HG02763 (cell line): ENCODE results near the gene ASIC2.

Experiments used
- ATAC-seq: cut with Tn5 transposase; IDR thresholded peaks from one replicate; pipeline ENCODE4 v1.9.1; 2021; ENCODE audit warnings: mild to moderate bottlenecking, moderate library complexity; ENCODE audit not compliant: unreplicated experiment

Gene ASIC2

DNA sequence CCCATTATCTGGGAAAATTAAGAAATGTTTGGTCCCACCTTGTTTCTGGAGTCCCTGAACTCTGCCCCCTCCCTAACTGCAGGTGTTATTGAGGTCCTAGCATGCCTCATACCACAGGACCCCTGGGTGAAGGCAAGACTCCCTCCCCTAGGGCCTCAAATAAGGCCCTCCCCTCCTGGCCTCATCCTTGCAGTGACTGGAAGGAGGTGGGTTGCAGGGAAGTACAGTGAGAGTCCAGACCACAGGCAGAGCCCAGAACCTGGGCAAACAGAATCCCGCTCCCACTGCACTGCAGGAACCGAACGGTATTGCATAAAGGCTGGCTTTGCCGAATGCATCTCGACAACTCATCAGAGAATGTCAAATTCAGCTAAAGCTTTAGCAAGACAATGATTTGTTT lies 126.6 kb downstream of the ASIC2 start:
- ATAC-seq: no peak

- ATAC-seq: no peak
Observed at GRCh38 chr17:33164169-33164881, 128.8 kb downstream of the ASIC2 start.

- ATAC-seq: no peak
Observed at GRCh38 chr17:33163533-33164168, 129.4 kb downstream of the ASIC2 start.

GRCh38 chr17:33154869-33155455 lies 138.1 kb downstream of the ASIC2 start:
- no peak for ATAC-seq

DNA sequence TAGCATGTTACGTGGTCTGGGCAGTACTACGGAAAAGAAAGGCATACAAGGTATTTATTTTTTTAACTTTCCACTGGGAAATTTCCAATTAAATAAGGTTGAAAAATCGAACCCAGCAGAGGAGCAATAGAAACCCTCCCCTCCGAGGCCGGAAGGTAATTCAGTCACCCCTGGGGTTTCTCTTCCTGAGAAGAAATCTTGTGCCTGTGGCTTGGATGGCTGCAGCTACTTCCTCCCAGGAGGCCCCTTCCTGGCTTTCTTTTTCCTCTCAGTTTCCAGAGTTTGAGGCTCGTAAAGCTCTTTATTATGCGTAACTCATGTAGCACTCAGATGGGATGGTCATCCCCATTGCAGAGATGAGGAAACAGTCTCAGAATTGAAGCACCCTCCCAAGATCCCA lies 140.3 kb downstream of the ASIC2 start:
- ATAC-seq: no peak

GRCh38 chr17:33151565-33151964 lies 141.5 kb downstream of the ASIC2 start:
- no peak for ATAC-seq

DNA sequence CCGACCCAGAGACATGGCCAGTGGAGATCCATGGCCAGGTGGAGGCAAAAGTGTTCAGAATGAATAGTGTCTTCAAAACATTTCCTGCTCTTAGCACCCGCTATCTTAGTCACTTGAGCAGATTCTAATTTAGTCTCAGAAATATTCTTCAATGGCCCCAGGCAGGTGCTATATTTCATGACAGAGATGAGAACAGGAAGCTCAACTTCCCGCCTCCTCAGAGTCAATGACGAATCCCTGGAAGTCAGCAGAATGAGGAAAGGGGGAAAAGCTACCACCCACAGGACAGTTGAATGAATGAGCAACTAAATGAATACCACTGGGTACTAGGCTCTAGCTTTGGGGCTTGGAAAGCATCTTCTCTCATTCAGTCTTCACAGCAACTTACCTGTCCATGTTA lies 147.2 kb downstream of the ASIC2 start:
- no peak for ATAC-seq

GRCh38 chr17:33144837-33145236 lies 148.3 kb downstream of the ASIC2 start:
- no peak for ATAC-seq

DNA sequence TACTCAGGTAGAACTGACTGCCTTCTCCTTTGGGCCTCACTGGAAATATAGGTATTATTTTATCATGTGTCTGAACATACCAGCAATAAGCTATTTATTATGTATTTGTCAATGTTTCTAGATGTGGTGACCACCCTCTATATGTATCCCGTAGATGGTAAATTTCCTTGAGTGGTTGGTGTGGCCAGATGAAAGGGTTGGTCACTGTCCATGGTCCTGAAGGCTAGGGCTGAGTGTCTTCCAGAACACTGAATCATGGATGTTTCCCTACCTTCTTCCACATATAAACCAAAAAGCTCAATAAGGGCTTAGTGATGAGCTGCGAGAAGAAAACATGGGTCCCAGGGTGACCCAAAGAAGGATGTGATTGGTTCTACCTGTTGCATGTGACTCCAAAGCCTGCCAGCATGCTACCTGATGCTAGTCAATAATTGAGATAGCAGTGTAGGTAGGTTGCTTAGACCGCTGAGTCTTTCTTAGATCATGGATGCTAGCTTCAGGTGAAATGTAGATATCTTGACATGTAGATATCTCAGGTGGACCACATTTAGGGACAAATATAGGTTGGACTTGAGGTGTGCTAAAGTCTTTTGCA lies 150.3 kb downstream of the ASIC2 start:
- ATAC-seq: no peak

GRCh38 chr17:33140413-33141099 lies 152.5 kb downstream of the ASIC2 start:
- no peak for ATAC-seq

GRCh38 chr17:33138627-33139026 lies 154.5 kb downstream of the ASIC2 start:
- no peak for ATAC-seq

GRCh38 chr17:33137426-33137825 lies 155.7 kb downstream of the ASIC2 start:
- ATAC-seq: no peak

- ATAC-seq: no peak
Observed at GRCh38 chr17:33135691-33136090, 157.4 kb downstream of the ASIC2 start.

- no peak for ATAC-seq
Observed at GRCh38 chr17:33131620-33132019, 161.5 kb downstream of the ASIC2 start.

DNA sequence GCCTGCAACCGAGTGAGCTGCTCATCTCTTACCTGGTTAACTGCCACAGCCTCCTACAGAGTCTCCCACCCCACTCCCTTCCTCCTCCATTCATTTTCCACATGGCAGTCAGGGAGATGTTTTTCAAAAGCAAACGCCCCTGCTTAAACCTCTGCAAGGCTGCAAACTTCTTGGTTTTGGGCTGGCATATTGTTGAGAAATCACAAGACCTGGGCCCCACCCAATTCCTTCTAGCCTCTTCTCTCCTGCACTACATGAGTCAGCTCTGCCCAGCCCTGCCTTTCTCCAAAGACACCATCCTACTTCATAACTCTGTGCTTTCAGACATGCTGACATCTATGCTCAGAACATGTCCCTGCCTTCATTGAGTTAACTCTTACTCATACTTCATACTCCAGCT lies 165.4 kb downstream of the ASIC2 start:
- no peak for ATAC-seq

DNA sequence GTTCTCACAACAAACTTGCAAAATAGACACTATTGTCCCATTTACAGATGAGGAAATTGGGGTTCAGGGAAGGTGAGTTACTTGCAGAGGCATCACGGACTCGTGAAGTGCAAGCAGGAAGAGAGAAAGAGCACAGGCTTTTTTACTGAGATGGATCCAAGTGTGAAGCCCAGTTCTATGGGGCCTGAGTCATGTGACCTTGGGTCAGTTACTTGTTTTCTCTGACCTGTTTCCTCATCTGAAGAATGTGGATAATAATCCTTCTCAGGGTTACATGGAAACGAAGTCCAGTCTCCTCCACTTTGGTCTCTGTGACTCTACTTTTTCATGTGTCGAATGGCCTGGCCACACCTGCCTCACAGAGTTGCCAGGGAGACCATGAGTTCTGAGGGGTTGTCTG lies 167.0 kb downstream of the ASIC2 start:
- ATAC-seq: no peak

GRCh38 chr17:33125552-33125950 lies 167.5 kb downstream of the ASIC2 start:
- ATAC-seq: no peak

- ATAC-seq: no peak
Observed at GRCh38 chr17:33124871-33125551, 168.1 kb downstream of the ASIC2 start.

GRCh38 chr17:33124185-33124584 lies 168.9 kb downstream of the ASIC2 start:
- no peak for ATAC-seq

DNA sequence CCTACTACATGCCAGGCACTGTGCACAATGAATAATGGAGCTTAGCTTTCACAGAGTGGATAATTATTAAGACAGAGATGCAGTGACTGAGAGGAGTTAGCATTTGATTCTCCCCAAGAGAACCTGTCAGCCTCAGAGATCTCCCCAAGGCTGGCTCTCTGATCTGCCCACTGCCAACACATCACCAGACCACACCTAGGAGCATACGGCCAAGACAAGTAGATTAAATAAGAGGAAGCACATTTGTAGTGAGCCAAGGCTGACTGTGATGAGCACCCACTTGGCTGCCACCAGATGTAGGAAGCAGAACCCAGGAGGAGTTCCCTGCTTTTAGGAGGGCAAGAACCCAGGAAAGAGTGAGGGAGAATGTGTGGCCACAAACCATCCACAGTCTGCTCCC lies 171.3 kb downstream of the ASIC2 start:
- ATAC-seq: no peak

GRCh38 chr17:33121272-33121671 lies 171.8 kb downstream of the ASIC2 start:
- ATAC-seq: no peak
